Transverse colon (tissue), 4 donors: ENCODE measurements around the gene UNC5C. TPM values are rescaled to one million over a fixed set of nuclear protein-coding genes. Genes with fewer than 3 reads are reported as not detected.

ENCODE experiments used
- DNase-seq: peaks from one replicate; pipeline ENCODE4 v3.0.0-alpha.2; 2019
- H3K27ac ChIP-seq, 4 donors: fragments of 200-600 bp; sonication (generic); 2 replicates each; pipeline ENCODE4 v1.5.1; 2016 to 2018; ENCODE audit warnings: inconsistent platforms in 4 of 4
- H3K27me3 ChIP-seq: fragments of 200-600 bp; sonication (generic); 2 replicates; pipeline ENCODE4 v1.5.1; 2017; ENCODE audit warnings: inconsistent platforms
- H3K36me3 ChIP-seq, 4 donors: fragments of 200-600 bp; sonication (generic); 2 replicates each; pipeline ENCODE4 v1.5.1; 2017 to 2019; ENCODE audit warnings: inconsistent platforms in 4 of 4
- H3K4me1 ChIP-seq, 4 donors: fragments of 200-600 bp; sonication (generic); 2 replicates each; pipeline ENCODE4 v1.5.1; 2017 to 2020; ENCODE audit warnings: inconsistent platforms in 4 of 4
- H3K4me3 ChIP-seq, 4 donors: fragments of 200-600 bp; sonication (generic); 1 replicate in 1 of 4; 2 replicates in 3 of 4; pipeline versions ENCODE4 v1.5.1 to v1.6.1; 2017 to 2019; ENCODE audit warnings: inconsistent platforms in 4 of 4
- H3K9me3 ChIP-seq, 2 donors: fragments of 200-600 bp; sonication (generic); 2 replicates each; pipeline ENCODE4 v1.5.1; 2017 to 2019; ENCODE audit warnings: inconsistent platforms in 2 of 2
- EP300 ChIP-seq: sonication (generic); formaldehyde crosslinking; IDR thresholded peaks from one replicate; pipeline ENCODE4 v1.6.1; 2017; ENCODE audit warnings: antibody characterized with exemption, low read depth
- POLR2A ChIP-seq: fragments of 450-650 bp; IDR thresholded peaks from one replicate; pipeline ENCODE4 v1.6.1; 2016; ENCODE audit warnings: antibody characterized with exemption, mild to moderate bottlenecking, moderate library complexity
- POLR2AphosphoS5 ChIP-seq, 3 donors: sonication (generic); formaldehyde crosslinking; IDR thresholded peaks; one replicate each; pipeline ENCODE4 v1.6.1; 2016; ENCODE audit warnings: antibody characterized with exemption in 3 of 3
- WGBS, 2 donors: methylation state at CpG; one replicate each; pipeline ENCODE4 v1.1.5; 2018; ENCODE audit warnings: low coverage in 1 of 2; 5-methylcytosine and 5-hydroxymethylcytosine counted together
- in situ Hi-C, 4 donors: fragments of 200-750 bp; cut with MboI; loops; one replicate each; pipeline versions ENCODE4 v1.15.0 to v1.15.1; 2017; ENCODE audit warnings: low sequenced_read_pairs in 3 of 4, low pct_ligation_motif_present in 1 of 4, low pct_unique_long_range_greater_than_20kb in 1 of 4
- intact Hi-C: fragments of 100-400 bp; cut with DNase I; formaldehyde crosslinking; loops from one replicate; pipeline ENCODE4 v1.15.1; 2023; ENCODE audit warnings: low total_unique reads
- total RNA-seq, 4 donors: library from RNA; depleted of rRNA; stranded (reverse); fragments of >200 nt; gene quantifications; one replicate each; pipeline ENCODE4 v1.1.0, GENCODE V29; 2016
- TF ChIP-seq, protein P1 (sequence below), 5 experiments: fragments of 200-600 bp in 3 of 5; fragments of 450-650 bp in 2 of 5; sonication (generic) in 3 of 5; IDR thresholded peaks; 1 replicate in 2 of 5; 2 replicates in 3 of 5; pipeline ENCODE4 v1.5.1; 2016 to 2017; ENCODE audit warnings: antibody characterized with exemption in 5 of 5, inconsistent platforms in 3 of 5, mild to moderate bottlenecking in 2 of 5, moderate library complexity in 1 of 5

The UNC5C gene
- total RNA-seq, 4 donors from 2014 or later: 4.5 to 6.8 (median 4.8) TPM

DNA sequence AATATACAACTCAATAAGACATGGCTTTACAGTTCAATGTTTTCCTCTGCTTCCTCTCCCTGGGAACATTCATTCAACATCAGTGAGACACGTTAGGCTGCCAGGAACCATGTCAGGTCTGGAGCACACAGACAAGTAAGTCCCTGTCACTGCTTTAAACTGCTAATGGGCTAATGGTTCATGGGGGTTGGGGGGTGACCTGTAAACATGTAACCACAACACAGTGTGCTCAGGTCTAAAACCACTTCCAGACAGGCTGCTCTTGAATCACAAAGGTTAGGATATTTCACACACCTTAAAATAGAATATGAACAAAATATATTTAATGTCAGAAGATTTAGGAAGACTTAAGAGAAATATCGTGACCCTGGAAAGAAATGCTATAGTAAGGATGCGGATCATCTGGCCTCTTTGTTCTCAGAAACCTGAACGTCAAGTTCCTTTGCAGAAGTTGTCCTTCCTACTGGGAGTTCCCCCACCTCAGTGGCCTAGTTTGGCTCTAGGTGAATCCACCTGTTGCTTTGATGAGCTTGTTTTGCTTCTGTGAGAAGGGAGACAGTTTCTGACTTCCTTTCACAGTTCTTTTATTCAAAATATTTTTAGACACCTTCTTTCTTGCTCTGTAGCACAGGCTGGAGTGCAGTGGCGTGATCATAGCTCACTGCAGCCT, 359.9 kb downstream of the UNC5C start:
- 83 to 87% methylated on average over 3 to 5 of the region's 5 CpGs for WGBS, 2 donors
- no peaks in the 10 kb centered on the region for H3K36me3 ChIP-seq
- no peaks in the 10 kb centered on the region for H3K4me1 ChIP-seq
- H3K4me3 ChIP-seq: no peak overlapping the region
- H3K27ac ChIP-seq: no peak overlapping the region
- no peak for TF ChIP-seq EP300
- TF ChIP-seq, protein P1, sequence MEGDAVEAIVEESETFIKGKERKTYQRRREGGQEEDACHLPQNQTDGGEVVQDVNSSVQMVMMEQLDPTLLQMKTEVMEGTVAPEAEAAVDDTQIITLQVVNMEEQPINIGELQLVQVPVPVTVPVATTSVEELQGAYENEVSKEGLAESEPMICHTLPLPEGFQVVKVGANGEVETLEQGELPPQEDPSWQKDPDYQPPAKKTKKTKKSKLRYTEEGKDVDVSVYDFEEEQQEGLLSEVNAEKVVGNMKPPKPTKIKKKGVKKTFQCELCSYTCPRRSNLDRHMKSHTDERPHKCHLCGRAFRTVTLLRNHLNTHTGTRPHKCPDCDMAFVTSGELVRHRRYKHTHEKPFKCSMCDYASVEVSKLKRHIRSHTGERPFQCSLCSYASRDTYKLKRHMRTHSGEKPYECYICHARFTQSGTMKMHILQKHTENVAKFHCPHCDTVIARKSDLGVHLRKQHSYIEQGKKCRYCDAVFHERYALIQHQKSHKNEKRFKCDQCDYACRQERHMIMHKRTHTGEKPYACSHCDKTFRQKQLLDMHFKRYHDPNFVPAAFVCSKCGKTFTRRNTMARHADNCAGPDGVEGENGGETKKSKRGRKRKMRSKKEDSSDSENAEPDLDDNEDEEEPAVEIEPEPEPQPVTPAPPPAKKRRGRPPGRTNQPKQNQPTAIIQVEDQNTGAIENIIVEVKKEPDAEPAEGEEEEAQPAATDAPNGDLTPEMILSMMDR (IDR thresholded peaks at IDR 0.05): no peak
- no peak for TF ChIP-seq POLR2A
- no peak for TF ChIP-seq POLR2AphosphoS5 (IDR thresholded peaks at IDR 0.05)
- intact Hi-C loops: no loop called here
- in situ Hi-C loops: no loop called here
- DNase-seq: no peak
- no peaks in the 10 kb centered on the region for H3K9me3 ChIP-seq
- no peaks in the 10 kb centered on the region for H3K27me3 ChIP-seq

DNA sequence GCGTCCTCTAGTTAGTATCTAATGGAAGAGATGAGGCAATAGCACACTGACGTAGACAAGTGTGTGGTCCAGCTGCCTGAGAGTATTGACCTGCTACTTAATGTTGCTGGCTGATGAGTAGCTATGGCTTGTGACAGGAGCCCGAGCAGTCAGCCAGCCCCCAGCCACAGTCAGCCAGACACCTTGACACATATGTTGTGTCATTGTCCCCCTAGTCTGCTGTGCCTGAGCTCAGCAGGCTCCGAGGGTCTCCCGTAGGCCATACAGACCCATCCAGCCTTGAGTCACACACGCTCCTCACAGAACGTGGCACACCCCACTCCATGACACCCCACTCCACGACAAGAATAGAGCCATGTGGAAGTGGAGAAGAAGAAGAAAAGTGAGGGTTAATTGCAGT, 362.1 kb downstream of the UNC5C start:
- H3K27ac ChIP-seq: no peak overlapping the region
- H3K4me1 ChIP-seq: no peaks in the 10 kb centered on the region
- no peaks in the 10 kb centered on the region for H3K27me3 ChIP-seq
- WGBS, 2 donors: 70 to 85% methylated on average over 5 to 8 of the region's 8 CpGs
- no peak for TF ChIP-seq EP300
- TF ChIP-seq POLR2AphosphoS5 (IDR thresholded peaks at IDR 0.05): no peak
- TF ChIP-seq, protein P1 (IDR thresholded peaks at IDR 0.05): no peak
- TF ChIP-seq POLR2A: no peak
- DNase-seq: no peak
- H3K36me3 ChIP-seq: no peaks in the 10 kb centered on the region
- no peaks in the 10 kb centered on the region for H3K9me3 ChIP-seq
- intact Hi-C loops: no loop called here
- in situ Hi-C loops: no loop called here
- no peak overlapping the region for H3K4me3 ChIP-seq

DNA sequence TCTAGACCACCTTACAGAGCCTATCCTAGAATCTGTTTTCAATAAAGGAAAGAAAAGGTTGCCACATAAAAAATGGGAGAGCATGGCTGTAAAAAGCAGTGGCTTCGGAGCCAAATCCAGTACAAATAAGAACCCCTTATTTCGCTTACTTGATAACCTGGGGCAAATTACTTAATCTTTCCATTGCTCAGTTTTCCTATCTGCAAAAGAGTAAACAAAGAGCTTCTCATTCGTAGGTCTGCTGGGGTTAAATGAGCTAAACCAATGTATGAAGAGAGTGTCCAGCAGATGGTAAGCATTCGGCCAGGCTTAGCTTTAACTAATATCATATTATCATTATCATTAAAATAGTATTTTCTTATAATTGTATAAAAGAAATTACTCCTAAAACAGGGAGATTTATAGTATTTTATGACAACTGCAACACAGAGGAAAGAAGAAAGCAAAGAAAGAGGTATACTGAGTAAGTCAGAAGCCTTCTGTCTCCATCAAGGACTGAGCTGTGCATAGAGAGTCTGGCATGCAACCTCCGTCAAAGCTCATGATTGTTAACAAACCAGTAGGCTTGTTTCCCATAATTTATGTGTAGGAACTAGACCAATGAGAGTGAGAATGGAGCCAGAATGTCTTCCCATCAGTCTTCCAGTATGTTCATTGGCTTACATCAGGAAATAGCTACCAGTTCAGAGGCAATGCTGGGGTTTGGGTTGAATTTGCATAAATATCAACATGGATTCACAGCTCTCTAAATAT, 364.9 kb downstream of the UNC5C start:
- no peaks in the 10 kb centered on the region for H3K9me3 ChIP-seq
- no peak for TF ChIP-seq POLR2AphosphoS5 (IDR thresholded peaks at IDR 0.05)
- TF ChIP-seq POLR2A: no peak
- TF ChIP-seq, protein P1 (IDR thresholded peaks at IDR 0.05): no peak
- no peak for TF ChIP-seq EP300
- intact Hi-C loops: no loop called here
- in situ Hi-C loops: no loop called here
- H3K27me3 ChIP-seq: no peaks in the 10 kb centered on the region
- no peak overlapping the region for H3K27ac ChIP-seq
- no peaks in the 10 kb centered on the region for H3K36me3 ChIP-seq
- no peaks in the 10 kb centered on the region for H3K4me1 ChIP-seq
- no peak overlapping the region for H3K4me3 ChIP-seq
- no peak for DNase-seq
- 75 to 83% methylated on average over 4 to 5 of the region's 5 CpGs for WGBS, 2 donors

DNA sequence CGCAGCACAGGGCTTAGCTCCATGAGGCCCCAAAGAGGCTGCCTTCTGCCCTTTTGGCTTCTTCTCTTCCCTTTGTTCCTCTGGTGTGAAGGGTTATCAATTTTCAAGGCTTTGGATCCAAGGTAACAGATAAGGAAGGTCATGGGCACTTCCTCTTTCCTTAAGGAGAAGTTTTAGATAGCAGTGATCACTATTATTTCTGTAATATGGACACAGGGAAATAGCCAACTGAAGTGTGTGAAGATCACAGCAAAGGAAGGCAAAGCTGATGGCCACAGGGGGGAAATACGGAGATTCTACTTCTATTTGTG, 366.8 kb downstream of the UNC5C start:
- Histone ChIP-seq H3K27ac (no peak overlapping the region), H3K9me3 (no peaks in the 10 kb centered on the region), H3K4me1 (no peaks in the 10 kb centered on the region), H3K4me3 (no peak overlapping the region), H3K27me3 (no peaks in the 10 kb centered on the region), H3K36me3 (no peaks in the 10 kb centered on the region)
- TF ChIP-seq EP300 (no peak), POLR2AphosphoS5 (IDR thresholded peaks at IDR 0.05) (no peak), POLR2A (no peak)
- TF ChIP-seq, protein P1 (IDR thresholded peaks at IDR 0.05): no peak
- DNase-seq: no peak
- intact Hi-C loops (no loop called here), in situ Hi-C loops (no loop called here)
- 43 to 89% methylated on average over 1 to 2 of the region's 2 CpGs for WGBS, 2 donors
